ENCODE measurements around the gene F8.
"Not testable (repeated sequence)": the region's sequence is repeated elsewhere in the genome, so short reads cannot be mapped to it uniquely, and the experiment has no call there.

F8 gene

DNA sequence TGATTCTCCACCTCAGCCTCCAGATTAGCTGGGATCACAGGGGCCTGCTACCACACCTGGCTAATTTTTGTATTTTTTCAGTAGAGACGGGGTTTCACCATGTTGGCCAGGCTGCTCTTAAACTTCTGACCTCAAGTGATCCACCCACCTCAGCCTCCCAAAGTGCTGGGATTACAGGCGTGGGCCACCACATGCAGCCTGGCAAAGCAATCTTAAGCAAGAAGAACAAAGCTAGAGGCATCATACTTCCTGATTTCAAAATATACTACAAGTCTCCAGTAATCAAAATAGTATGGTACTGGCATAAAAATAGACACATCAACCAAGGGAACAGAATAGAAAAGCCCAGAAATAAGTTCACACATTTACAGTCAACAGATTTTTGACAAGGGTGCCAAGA is 149.2 kb downstream of the F8 start:
- no peak for DNase-seq

DNA sequence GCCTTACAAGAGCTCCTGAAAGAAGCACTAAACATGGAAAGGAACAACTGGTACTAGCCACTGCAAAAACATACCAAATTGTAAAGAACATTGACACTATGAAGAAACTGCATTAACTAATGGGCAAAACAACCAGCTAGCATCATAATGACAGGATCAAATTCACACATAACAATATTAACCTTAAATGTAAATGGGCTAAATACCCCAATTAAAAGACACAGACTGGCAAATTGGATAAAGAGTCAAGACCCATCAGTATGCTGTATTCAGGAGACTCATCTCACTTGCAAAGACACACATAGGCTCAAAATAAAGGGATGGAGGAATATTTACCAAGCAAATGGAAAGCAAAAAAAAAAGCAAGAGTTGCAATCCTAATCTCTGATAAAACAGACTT is 154.0 kb downstream of the F8 start:
- DNase-seq, result not testable (repeated sequence)

DNA sequence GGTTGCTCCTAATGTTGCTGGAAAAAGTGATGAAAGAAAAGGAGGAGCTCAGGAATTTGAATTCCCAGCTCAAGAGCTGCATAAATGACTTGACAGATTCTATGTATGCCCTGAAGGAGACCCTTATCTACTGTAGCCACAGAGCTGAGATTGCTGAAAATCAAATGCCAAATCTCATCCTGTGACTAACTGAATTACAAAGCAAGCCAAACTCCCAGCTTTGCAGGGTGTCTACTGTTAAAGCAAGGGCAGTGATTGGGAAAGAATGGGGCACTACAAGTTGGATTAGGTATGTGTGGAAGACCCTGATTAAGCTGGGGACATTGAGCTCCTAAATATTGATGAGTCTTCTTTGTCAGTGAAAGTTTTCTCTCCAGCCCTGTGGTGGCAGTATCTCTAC is 167.3 kb downstream of the F8 start:
- DNase-seq, result no peak

DNA sequence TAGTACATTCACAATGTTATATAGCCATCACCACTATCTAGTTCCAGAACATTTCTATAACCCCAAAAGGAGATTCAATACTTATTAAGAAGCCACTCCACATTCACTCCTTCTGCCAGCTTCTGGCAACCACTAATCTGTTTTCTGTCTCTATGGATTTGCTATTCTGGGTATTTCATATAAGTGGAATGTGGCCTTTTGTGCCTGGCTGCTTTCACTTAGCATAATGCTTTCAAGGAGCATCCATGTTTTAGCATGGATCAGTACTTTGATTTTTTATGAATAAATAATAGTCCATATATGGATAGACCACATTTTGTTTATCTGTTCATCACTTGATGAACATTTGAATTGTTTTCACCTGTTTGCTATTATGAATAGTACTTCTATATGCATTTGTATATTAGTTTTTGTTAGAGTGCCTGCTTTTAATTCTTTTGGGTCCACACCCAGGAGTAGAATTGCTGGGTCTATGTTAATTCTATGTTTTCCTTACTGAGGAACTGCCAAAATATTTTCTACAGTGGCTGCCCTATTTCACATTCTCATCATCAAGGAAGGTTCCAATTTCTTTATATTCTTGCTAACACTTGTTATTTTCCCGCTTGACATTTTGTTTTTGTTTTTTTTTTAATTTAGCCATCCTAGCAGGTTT is 171.4 kb downstream of the F8 start:
- no peak for DNase-seq

DNA sequence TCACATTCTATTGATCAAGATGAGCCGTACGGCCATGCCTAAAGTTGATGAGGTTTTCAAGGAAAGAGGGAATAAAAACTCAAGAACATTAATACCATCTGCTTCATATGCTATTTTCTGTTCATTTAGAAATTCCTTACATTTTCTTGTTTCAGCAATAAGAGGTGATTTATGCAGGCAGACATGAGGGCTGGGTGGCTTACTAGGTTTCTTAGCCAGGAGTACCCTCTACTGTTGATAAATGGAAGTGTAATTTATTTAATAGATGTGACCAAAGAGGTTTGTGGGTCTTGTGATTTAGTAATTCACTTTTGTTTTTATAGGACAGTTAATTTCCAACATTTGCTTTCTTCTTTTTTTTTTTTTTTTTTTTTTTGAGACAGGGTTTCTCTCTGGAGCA is 181.7 kb downstream of the F8 start:
- peak in 2 of 5 experiments; percentile 6 to 55 for DNase-seq

DNA sequence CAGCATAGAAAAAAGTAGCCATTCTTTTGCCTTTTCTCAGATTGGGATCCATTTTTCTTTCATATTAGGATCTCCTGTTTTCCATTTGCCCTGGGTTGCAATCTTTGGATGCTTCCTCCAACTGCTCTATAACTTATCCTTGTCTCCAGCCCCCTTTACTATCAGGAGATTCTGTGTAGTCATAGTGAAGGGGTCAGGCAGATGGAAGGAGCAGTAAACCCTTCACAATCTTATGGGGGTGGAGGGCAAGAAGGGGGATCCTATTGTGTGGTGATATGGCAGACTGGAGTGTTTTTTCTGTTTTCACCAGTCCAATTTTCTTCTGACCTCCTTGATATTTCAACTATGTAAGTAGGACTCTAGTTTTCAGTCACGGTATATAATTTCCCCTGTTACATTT is 186.4 kb downstream of the F8 start:
- DNase-seq, result no peak

DNA sequence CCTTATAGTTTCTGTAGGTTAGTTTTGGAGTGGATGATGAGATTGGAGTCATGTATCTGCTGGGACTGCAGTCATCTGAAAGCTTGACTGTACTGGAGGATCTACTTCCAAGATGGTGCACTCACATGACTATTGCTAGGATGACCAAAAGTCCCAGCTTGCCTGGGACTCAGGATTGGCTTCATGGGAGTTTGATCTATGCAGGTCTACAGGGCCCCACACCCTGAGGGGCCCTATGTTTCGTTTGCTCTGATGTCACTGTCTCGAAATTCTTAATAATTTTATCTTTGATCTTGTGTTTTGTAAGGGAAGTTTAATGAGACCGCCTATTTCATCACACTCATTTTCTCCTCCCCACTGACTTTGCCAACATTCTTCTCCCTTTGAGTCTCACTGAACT is 188.0 kb downstream of the F8 start, which contains the start of gene SMIM9:
Gene SMIM9, minus strand, starts transcription at position 101 of the 400 bp plus-strand sequence. CDS start 3,806 bp downstream, outside the sequence.
- no peak for DNase-seq

DNA sequence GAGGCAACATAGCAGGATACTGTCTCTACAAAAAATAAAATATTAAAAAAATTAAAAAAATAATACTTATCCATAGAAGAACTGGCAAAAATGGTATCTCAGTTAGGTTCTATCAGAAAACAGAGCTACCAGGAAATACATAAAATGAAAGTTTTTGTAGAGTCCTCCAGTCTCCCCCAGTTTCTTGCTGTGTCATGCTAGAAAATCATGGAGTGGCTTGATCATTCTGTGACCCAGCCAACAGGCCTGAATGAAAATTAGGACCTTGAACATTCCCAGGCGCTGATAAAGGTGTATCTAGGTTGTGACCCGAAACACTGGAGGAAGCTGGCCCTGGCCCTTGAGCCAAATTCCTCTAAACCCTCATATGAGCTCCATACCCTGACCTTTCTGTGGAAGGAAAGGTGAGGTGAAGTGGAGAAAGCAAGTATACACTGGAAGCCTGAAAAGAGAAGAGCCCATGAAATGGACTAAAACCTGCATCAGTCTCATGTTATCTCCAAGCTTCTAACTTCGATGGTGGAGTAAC is 188.7 kb downstream of the F8 start:
- no peak for DNase-seq

DNA sequence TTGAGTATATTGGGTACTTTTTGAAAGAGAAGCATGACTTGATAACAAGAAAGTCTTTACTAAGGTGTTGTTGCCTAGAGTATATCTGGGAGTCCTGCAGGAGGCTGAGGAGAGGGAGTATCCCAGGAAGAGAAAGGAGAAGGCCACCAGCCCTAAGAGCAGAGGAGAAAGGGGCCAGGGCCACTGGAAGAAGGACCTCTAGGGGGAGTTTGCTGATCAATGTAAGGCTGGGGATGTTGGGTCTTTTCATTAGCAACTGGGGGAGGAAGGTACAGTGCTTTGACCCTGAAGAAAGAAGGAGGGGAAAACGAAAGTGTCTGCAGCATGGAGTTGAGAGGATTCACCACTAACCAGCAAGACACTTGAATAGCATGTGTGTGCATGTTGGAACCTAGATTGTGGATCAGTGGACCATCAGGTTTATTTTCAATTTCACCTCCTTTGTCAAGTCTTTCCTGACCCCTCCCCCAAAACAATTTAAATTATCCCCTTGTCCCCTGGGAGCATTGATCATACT is 192.5 kb downstream of the F8 start:
- DNase-seq, result no peak

DNA sequence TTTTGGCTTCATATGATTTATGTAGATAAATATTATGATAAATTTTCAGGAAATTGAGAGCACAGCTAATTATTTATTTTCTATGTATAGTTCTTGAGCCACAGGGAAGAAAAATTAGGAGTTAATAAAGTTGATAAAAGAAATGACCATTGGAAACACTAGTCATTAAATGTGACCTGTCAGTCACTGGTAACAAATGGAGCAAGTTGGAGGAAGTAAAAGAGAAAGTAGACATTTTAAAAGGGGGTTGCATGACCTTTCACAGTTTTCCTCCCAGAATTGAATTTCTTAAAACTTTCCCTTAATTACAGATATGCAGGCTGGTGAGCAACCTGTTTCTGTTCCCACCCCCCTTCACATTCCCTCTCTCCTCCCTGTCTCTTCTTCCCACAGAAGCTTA is 193.4 kb downstream of the F8 start:
- no peak for DNase-seq

DNA sequence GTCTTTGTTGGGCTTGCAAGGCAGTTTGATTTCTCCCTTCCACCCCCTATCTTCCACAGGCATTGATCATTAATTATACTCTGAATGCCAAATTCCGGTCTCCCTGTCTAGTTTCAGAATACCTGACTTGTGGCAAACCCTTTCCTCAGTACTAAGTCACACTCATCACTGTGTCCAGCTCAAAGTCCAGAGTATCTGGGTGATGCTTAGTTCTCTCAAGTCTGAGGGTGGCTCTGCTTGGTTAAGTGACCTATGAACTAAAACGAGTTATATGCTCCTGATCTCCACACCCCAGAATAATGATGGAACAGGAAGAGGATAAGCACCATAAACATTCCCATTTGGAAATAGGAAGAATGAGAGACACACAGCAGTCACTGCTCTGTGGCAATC is 194.5 kb downstream of the F8 start:
- DNase-seq, result no peak

DNA sequence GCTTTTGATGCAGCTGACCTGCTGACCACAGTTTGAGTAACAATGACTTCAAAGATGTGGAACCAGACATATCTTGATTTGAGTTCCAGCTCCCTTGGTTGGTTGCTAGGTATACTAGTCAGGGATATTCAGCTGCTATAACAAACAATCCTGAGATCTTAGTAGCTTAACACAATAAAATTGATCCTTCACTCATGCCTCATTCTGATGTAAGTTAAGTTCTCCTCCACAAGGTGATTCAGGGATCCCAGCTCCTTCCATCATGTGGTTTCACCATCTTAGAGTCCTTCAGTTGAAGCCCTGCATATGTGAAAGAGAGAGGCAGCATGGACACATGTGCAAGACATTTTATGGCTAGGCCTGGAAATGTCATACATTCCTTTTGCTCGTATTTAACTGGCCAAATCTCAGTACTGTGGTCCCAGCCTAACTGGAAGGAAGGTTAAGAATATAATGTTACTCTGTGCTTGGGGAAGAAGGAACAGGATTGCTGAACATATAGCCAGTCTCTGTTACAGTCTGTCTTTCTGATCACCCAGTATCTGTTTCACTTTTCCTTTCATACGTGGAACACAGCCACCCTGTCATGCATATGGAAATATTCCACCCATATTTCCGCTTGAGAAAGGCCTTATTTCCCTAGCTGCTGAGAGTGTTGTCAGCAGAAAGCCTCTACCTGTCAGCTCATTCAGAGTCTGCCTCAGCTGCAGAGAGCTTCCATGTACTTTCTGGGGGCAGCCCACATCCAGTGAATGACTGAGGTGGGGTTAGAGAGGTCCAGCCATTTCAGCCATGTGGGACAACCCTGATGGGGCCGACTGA is 195.1 kb downstream of the F8 start:
- DNase-seq, result peak in 1 of 5 experiments; percentile 46

DNA sequence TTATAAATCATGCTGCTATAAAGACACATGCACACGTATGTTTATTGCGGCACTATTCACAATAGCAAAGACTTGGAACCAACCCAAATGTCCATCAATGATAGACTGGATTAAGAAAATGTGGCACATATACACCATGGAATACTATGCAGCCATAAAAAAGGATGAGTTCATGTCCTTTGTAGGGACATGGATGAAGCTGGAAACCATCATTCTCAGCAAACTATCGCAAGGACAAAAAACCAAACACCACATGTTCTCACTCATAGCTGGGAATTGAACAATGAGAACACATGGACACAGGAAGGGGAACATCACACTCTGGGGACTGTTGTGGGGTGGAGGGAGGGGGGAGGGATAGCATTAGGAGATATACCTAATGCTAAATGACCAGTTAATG is 196.9 kb downstream of the F8 start:
- DNase-seq, result not testable (repeated sequence)

DNA sequence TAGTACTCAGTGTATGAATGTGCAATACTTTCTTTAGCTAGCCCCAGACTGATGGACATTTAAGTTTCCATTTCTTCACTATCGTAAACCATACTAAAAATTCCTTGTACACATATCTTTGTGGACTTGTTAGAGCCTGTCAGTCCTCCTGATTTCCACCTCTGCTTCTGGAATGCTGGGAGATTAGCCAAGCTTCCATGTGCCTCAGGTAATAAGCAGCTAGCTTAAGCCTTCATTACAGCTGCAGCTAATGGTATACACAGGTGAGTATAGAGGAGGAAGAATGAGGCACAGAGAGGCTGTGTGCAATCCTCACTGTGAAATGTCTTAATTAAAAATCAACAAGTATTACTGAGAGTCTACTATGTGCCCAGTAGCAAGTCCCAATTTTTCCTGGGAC is 197.9 kb downstream of the F8 start:
- DNase-seq, result no peak

DNA sequence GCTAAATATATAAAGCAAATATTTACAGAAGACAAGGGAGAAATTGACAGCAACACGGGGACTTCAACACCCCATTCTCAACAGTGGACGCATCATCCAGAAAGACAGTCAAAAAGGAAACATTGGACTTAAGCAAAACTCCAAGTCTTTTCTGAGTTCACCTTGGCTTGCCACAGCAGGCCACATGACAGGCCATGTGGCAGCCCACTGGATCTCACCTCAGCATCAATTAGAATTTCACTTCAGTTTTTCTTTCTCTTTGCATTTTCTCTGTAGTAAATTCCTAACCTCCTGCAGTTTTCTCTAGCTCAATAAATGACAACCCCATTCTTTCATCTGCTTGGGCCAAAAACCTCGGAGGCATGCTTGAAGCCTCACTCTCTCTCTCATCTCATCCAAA is 200.5 kb downstream of the F8 start:
- no peak for DNase-seq

DNA sequence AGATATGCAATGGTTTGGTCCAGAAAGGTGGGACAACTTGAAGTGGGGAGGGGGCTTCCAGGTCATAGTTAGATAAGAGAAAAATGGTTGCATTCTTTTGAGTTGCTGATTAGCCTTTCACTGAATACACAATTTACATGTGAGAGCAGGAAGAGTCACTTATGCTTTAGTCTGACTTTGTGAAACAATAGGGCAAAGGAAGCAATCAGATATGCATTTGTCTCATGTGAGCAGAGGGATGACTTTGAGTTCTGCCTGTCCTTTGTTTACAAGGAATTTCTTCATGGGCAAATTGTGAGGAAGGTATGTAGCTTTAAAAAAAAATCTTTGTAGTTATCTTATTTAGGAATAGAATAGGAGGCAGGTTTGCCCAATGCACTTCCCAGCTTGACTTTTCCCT is 201.0 kb downstream of the F8 start:
- no peak for DNase-seq

DNA sequence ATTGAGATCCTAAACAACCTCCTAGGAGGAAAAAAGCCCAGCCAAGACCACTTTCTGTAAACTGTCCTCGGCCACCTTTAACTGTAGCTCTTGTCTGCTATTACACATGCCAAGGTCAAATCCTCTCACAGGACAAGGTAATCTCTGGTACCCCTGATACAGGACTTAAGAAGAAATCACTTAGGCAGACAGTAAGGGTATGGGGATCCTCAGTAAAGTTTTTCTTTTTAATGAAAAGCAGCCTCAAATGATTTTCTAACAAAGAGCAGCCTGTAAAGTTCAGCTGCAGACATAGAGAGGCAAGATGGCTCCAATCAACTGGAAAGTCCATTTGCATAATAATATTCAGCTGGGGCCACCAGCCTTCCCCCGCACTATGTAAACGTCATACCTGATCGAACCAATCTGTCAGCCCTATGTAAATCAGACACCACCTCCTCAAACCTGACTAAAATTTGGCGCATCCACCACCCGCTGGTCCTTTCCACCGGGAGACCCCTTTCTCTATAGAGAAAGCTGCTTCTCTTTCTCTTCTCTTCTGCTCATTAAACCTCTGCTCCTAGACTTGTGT is 202.7 kb downstream of the F8 start:
- no peak for DNase-seq

DNA sequence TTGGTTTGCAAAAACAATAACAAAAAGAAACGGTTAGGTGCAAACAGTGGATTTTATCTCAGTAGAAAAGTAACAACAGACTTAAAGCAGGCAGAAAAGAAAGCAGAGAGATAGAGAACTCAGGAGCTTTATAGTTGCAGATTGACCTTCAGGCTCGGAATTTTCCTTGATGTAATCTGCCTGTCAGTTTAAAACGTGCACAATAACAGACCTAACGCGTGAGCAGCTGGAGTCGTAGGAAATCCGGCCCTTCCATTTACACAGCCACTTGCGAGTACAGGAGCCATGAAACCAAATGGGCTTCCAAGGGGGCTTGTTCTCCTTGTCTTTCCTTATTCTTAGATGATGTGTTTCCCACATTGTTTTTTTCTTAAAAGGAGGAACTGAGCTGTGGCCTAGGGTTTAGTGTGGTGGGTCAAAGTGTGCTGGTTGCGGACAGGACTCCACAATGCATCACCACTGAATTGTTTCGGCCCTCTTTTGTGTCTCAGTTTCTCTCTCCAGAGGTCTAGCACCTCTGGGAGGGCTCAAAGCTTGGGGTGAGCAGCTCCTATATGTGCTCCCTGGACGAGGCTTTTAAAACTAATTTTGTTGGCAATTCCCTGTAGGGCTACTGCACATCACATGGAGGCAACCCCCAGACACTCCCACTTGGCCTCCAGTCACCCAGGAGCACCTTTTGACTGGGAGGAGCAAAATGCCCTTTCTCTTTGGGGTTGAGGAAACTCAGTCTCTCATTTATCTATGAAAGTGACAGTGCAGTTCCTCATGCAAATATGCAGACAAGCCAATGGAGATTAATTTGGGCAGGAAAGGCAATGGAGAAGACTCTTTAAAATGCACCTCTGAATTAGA is 203.4 kb downstream of the F8 start:
- no peak for DNase-seq

DNA sequence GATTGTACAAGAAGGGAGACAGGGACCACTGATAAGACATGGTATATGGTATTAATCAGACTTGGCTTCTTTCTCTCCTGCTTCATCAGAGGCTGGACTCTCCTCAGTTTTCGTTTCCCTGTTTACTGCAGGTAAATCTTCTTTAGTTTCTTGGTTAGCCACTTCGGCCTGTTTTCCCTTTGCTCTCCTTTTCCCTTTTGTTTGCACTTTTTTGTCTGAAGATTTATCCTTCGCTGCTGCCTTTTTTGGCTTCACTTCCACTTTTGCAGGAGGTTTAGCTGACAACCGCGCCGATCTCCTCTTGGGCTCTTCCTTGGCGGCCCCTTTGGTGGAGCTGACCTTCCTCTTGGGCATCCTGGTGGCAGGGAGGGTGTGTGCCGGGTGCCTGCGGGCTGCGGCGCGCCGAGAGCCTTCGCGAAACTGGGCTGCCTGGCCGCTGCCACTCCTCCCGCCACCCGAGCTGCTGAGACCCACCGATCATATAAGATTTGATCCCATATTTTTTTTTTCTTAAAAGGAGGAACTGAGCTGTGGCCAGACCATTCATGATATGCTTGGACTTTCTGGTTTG is 205.4 kb downstream of the F8 start:
- not testable (repeated sequence) for DNase-seq

DNA sequence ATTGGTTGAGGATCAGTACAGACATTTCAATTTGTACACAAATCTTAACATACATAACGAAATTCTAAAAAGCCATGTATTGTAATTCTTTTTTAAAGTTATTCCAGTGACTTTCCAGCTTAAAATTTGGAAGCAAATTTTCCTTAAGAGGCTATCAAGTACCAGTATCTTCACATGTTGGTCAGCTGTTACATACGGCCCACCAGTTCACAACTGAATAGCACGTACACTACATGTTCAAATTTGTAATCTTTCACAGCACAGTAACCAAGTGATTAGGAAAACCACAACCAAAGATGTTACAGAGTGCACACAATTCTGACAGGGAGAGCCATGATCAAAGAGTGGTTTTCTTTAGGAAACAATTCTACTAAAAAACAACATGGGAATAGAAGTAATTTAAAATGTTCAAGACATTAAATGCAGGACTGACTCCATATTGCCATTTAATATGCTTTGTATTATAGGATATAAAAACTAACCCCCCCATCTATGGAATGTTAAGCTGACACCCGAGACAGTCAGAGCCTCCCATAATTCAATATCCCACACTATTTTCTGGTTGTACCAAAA is 206.1 kb downstream of the F8 start:
- not testable (repeated sequence) for DNase-seq

DNA sequence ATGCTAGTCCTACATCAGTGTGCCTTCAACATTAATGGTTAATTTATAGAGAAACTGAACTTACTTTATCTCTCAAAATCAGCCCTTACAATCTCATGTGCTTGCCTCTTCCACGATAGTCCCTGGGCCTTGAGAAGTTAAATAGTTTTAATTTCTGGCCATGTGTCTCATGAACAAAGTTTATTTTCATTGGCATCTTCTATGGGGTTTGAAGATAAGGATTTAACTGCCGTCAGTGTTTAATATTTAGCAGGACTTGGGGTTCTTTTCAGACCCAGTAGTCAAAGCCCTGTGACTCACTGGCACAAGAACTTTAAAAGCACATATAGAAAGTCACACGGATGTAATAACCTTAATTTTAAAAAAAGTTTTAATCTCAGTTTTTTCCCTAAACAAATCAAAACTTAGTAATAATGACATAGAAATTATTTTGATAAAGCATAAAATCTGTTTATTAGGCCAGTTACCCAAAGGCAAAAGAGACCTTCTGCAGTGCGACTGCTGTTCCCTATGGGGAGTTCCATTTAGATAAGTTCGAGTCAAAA is 207.2 kb downstream of the F8 start:
- no peak for DNase-seq

Data from T-helper 2 cell (primary cell).